MV-4-11 (cell line): ENCODE data around the gene DHRS9.

Experiments
- DNase-seq: peaks from one replicate; lab custom pipeline; 2025; lab: John Stamatoyannopoulos, UW

The DHRS9 gene

DNA sequence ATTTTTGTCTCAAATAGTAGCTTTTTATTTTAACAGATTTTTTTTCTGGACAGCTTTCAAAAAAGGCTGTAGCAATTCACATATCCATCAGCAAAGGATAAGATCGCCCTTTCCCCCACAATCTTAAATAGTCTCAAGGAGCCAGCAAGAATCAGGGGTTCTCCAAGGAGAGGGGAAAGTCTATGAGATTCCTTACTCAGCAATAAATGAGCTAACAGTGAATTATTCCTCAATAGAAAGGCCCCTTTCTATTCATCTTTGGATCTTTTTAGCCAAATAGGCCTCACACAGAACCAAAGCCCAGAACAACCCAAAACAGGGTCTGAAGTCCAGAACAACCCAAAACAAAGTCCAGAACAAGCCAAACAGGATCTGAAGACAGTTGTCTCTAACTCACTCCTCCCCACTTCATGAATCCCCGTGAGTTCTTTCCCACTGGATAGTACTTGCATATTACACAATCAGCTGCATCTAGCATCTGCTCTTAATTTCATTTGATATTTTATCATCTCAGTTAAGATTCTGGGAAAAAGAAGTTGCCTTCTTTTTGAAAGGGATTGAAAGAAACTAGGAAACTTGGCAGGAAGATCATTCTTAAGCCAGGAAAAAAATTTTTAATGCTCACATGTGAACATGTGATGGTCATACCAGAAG lies 3.4 kb upstream of the DHRS9 start:
- DNase-seq, result no peak

DNA sequence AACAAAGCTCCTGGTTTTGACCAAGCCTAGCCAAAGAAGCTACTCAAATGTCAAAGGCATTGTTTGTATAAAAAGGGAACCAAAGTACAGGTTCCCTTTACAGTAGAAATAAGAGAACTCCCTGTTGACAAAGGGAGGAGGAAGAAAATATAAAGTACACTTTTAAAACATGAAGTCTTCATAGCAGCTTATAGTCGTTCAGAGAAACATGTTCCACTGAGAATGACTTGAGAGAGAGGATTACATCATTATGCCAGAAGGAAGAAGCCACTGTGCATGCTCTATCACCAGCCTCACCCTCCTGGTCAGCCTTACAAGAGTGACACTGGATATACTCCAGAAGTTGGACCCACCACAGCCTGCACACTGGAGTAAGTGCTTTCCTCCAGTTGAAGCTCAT lies 2.5 kb upstream of the DHRS9 start:
- DNase-seq, result peak; percentile 56

DNA sequence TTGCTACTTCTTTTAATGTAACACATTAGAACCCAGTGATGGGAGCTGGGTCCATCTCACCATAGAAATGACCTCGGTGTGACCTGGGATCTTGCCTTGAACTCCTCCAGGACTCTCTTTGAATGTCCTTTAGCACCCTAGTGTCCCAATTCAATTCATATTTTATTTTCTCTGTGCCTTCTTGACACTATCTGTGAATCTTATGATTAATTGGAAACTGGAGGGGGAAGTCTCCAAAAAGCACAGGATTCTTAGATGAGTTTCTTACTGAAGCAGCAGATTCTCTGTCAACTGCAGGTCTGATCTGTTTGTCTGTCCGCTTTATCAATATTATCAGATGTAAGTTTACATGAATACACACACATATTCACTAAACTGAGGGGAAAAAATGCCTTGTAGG lies 470 bp downstream of the DHRS9 start:
- DNase-seq, result no peak

DNA sequence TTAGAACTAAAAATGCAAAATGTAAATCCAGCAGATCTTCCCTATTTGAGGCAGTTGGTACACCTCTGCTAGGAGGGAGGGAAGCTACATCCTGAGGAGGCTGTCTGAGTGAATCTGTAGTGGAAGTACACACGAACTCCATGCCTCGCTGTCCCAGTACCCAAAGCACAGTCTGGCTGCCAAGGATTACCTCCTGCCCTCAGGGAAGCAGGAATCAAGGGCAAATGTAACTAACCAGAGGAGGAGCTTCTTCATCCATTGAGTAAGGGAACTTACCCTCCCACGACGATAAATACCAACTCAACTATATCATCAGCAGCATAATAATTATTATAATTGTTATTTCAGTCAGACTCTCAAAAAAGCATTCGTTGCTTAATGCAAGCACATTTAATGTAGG lies 2.1 kb downstream of the DHRS9 start:
- no peak for DNase-seq

DNA sequence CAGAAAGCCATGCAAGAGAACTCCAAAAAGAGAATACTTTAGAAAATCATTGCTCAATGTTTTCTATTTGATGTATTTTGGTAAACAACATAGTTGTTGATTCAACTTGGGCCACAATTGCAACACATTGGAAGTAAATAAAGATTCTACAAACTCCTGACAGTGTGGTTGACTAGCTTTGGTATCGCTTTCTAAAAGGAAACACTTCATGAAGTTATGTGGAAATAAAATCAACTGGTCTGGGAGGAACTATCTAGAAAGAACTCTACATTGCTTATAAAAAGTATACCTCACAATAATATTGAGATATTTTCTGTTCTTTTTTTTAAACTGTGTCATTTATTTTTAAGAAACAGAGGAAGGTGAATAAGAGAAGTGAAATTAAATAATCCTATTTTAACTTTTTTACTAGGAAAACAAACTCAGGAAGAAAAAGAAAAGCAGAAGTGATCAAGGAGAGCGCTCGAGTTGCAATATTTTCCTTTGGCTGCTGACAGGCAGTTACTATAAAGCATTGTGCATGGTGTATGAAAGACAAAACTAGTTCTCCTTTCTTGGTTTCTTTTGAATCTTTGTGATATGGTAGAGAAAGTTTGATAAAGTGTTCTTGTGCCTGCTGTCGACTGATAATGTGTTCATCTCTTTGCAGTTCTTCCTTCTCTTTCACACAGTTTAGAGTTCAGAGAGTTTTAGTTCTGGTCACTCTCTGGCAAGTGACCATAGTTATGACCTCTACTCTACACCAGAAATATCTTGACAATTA lies 3.0 kb downstream of the DHRS9 start:
- peak; percentile 98 for DNase-seq

DNA sequence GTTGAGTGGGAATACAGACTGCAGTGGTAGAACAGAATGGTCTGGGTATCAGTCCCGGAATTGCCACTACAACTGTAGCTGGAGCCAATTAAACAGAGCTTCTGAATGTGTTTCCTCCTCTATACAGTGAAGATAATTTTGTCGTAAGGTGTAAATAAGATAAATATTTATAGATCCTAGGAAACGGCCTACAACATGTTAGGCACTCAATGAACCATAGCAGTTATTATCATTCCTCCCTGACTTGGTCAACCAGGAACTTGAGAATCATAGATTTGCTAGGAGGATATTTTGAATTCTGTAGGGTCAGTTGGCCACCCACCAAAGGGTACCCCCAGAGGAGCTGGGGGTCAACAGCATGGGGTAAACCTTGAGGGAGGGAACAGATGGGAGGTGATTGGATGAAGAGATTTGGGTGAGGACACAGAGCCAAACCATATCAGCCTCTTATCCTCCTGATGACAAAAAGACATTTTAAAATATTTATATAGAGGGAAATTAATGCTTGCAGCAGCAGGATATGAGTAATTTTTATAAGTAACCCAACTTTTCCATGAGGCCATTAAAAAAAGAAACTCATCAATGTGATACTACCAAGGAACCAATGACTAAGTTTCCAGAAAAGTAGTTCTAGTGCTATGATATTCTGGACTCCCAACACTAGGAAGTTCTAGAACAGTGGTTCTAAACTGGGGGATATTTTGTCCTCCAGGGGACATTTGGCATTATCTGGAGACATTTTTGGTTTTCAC lies 4.0 kb downstream of the DHRS9 start:
- no peak for DNase-seq

DNA sequence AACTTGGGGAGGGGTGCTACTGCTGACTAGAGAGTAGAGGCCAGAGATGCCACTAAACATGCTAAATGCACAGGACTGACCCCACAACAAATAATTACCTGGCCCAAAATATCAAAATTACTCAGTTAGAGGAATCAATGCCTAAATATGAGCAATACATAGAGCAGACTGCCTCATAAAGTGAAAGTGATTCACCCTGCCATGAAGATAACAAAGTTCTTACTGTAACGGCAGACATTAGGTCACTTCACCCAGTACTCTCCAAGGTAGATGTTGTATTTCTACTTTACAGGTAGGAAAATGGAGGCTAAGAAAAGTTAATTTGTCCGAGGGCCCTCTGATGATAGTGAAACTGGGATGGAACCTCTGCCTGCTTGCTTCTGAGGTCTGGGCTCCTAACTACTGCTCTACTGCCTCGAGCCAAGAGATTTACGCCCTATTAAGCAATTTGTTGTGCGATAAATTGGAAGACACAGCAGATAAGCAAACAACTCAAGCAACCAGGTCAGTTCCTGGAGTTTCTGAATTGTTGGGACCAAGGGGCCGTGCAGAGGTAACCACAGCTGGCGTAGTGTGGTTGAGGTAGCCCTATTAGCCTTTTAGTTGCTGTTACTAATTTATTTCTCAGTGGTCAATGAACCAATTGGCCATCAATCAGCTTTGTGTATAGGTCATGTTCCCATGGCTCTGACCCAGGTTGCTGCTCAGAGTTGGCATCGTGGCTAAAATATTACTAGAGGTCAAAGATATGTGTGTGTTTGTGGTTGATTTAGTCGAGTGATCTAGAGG lies 4.8 kb downstream of the DHRS9 start:
- DNase-seq, result no peak

DNA sequence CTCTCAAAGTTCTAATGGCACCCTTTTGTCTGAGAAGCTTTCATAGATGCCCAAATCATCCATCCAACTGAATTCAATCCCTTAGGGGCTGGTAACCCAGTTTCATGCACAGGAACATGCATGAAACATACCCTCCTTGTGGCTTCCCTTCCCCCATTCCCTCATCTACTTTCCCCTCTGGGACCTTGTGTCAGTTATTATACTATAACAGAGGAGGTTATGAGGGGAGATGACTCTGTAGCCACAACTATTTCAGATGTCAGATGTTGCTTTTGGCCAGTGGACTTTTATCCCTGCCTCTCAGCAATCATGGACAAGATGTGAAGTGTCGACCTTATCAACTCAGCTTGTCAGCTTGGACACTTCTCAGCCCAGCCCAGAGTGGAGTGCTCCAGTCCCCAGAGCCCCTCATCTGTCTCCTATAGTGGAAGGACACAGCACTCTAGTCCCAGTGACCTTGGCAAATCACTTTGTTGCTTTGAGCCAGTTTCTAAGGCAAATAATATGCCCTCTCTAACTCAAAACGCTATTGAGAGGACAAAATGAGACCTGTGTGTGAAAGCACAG lies 8.4 kb downstream of the DHRS9 start:
- DNase-seq, result no peak

DNA sequence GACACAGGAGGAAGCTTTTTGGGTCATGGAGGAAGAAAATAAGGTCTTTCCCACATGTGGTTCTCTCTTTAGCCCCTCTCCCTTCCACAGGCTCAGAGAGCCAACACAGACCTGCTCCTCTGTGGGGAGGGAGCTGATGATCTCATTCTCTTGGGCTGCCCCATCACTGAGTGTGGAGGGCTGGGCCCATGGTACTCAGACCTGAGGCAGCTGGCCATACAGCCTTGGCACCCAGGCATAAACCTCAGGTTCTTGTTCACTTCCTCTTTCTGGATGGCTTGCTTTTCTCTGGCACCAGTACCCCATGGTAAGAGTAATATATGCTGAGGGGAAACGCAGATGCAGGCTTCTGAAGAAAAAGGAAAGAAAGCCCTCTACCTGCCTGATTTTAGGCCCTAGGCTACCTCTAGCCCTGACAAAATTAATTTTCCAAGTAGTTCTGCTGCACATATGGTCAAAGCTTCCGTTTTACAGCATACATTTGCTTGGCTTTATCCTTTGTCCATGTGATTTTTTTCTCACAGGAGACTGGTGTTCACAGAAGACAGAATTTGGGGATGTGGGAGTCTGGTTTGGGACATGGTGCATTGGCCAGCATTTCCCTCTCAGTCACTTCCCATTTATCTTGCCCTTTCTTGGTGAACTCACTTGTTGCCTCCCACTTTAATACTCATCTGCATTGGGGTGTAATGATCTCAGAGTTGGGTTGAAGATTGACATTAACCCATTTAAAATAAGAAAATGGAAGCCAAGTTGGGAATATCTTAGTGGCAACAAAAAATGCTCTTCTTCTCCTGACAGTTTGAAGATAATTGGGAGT lies 11.1 kb downstream of the DHRS9 start:
- peak; percentile 91 for DNase-seq

DNA sequence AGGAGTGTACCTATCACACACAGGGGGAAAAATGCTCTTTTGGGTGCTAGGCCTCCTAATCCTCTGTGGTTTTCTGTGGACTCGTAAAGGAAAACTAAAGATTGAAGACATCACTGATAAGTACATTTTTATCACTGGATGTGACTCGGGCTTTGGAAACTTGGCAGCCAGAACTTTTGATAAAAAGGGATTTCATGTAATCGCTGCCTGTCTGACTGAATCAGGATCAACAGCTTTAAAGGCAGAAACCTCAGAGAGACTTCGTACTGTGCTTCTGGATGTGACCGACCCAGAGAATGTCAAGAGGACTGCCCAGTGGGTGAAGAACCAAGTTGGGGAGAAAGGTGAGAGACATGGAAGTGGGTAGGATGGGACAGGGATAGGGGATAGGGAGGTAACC lies 12.2 kb downstream of the DHRS9 start:
- DNase-seq, result peak; percentile 10

DNA sequence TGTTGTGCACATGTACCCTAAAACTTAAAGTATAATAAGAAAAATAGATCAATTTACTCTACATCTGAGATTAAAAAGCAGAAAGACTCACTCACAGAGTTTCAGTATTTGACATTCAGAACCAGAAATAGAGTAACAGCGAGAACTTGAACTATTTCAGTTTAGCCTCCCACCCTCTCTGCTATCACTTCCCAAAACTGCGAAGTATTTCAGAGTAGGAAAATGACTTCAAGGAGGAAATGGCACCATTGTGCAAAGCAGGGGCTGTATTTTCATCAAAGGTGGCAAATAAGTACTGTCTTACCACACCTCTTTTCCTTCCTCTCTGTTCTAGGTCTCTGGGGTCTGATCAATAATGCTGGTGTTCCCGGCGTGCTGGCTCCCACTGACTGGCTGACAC lies 13.6 kb downstream of the DHRS9 start:
- peak; percentile 90 for DNase-seq

DNA sequence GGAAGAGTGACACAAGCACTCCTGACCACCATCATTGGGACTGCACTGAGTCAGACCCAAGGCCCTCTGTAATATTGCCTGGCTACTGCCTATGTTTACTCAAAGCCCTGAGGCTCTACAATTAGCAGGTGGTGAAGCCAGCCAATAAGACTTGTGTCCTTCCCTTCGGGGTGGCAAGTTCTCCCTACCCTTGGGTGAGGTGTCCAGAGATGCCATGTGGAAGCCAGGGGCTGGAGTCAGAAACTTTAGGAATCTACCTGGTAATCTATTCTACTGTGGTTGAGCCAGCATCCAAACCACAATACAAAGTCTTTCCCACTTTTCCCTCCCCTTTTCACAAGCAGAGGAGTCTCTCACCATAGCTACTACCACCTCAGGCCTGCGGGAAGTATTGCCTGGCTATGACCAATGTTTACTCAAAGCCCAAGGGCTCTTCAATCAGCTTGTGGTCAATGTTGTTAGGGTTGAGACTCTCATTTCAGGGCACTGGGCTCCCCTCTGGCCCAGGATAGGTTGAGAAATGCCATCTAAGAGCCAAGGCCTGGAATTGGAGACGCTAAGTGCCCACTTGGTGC lies 17.6 kb downstream of the DHRS9 start:
- DNase-seq, result no peak

DNA sequence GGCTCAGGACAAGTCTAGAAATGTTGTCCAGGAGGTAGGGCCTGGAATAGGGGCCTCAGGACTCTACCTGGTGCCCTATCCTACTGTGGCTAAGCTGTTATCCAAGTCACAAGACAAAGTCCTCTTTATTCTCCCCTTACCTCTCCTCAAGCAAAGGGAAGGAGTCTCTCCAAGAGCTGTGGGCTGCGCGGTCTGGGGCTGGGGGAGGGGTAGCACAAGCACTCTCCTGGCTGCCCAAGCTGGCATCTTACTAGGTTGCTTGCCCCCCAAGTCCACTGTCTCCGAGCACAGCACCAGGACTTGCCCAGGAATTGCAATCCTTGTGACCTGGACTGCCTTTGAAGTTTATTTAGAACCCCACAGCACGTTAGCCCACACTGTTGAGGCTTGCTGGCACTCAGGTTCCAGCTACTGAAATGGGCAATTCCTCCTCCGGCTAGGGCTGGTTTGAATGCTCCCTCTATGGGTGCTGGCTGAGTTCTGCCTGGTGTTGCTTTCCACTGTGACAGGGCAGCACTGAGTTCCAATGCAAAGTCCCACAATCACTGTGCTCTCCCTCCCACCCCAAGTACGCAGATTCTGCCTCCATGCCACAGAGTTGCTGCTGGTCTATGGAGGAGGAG lies 18.5 kb downstream of the DHRS9 start:
- no peak for DNase-seq

DNA sequence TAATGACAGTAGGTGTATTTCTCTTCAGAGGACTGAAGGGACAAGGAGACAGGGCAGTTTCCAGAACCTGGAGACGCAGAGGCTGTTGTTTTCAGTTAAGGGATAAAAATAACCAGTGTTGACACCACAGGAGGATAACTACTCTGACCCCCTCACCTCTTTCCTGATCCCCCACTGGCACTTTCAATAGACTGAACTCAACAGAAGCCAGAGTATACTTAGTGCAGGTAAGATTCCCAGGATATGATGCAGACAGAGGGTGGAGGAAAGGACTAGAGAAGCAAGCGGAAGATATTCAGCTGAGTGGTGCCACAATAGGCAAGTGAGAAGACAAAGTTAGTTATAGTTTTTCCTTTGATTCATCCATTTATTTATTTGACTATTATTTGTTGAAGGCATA lies 19.8 kb downstream of the DHRS9 start:
- DNase-seq, result no peak

DNA sequence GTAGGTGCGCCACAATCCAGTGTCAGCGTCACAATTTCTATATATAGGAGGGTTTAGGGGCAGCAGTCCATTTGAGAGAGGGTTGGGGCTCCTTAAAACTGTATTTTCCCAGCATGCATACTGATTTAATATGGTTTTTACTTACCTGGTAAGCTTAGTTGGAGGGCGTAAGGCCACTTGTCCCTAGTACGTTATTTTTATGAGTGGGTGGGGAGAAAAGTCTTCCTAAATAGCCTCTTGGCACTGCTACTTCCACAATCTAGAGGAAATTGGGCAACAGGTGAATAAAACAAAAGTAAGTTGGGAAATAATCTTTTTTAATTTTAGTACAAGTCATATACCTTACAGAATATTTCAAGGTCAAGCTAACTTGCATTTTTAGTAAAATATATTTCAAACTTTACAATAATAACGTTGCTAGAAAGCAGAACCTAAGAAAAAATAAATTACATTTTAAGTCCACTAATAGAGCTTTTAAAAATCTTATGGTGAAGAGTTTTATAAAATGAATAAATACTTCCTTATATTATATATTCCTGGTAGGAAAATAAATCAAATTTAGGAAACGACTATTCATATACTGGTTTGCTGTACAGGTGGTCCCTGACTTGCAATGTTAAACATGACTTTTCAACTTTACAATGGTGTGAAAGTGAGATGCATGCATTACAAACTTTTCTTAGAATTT lies 20.9 kb downstream of the DHRS9 start:
- peak; percentile 30 for DNase-seq

DNA sequence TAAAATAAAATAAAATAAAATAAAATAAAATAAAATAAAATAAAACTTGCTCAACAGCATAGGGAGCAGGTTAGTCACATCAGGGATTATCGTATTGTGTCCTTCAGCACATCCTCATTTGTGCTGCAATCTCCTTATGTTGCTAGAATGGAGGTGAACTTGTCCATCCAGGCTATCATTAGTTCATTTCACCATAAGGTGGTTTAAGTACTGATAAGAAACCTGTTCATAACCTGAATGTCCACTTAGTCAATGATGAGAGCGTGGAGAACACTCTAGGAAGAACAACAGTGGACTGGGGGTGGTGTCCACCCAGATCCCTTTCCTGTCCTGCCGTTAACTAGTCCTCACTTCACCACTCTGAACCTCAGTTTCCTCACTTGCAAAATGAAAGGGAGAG lies 21.9 kb downstream of the DHRS9 start:
- no peak for DNase-seq

DNA sequence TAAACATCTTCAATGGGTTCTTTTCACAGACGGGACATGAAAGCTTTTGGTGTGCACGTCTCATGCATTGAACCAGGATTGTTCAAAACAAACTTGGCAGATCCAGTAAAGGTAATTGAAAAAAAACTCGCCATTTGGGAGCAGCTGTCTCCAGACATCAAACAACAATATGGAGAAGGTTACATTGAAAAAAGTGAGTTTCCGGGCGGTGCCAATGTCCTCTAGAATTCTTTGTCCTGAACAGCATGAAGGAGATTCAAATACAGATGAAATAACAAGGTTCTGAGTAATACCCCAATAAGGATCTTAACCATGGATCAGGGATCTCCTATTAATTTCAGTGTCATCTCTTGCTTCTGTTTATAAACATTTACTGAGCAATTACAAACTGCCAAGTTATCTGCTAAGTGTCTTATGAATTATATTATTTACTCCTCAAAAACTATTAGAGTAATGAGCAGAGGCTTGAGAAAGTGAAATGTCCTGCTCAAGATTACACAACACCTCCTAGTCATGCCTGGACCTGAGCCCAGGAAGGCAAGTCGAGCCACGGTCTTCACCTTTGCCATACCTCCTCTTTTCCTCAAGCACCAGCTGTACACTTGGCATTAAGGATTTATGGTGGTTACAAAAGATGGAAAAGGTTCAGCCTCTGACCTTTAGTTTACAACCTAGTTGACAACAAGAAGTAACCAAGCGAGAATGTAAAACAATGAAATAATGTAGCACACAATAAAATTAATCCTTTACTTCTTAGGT lies 22.6 kb downstream of the DHRS9 start:
- no peak for DNase-seq

DNA sequence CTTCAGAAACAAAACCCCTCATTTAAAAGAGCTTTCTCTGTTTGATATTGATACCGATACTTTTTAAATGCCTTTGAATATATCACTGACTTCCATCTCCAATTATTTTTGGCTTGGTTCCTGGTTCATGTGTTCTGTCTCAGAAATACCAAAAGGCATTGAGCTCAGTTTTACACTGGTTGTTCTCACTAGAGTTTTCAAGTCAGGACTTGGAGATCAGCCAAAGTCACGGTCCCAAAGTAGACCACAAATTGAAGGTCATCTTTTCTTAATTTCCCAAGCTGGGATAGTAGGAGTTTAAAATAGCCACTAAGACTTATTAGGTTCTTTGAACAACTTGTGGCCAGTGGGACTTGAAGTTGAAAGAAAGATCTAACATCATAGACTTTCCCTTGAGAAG lies 24.2 kb downstream of the DHRS9 start:
- DNase-seq, result no peak

DNA sequence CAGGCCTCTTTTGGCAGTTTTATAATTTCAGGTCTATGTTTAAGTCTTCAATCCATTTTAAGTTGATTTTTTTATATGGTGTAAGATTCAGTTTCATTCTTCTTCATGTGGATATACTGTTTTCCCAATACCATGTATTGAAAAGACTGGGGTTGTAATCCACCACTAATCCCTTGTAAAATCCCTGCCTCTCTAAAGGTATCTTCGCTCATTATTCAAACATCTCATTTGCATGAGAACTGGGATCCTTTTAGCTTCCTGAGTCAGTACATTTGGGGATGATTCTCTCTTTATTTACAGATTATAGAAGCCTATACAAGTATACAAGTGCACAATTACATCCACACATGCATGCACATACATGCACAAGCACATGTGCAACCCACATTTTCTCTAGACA lies 25.3 kb downstream of the DHRS9 start:
- DNase-seq, result no peak
